ENCODE data around the gene PLTP. TPM values are rescaled to one million over a fixed set of nuclear protein-coding genes. Genes with fewer than 3 reads are reported as not detected.
A peak's percentile ranks its signal among the peaks of the same experiment; 100 is the strongest.

Gene PLTP
- total and polyA plus RNA-seq, 2 experiments from 2014 or later, result 22.6 to 25.7 TPM

GRCh38 chr20:45873409-45874103 is 38.4 kb downstream of the PLTP start:
- WGBS, 2 experiments (ENCODE audit: low coverage in 1 of 2, low lambda C conversion rate in 2 of 2, missing lambda C conversion rate in 2 of 2), result 95 to 97% methylated on average over 1 of the region's 1 CpG

GRCh38 chr20:45872626-45873025 is 39.3 kb downstream of the PLTP start:
- Histone ChIP-seq H3K36me3 (ENCODE audit: low read depth) (no peaks in the 10 kb centered on the region), H2AFZ (no peak overlapping the region), H3K9me3 (ENCODE audit: low read depth) (no peaks in the 10 kb centered on the region), H3K27ac (no peak overlapping the region), H3K27me3 (replicated peaks; ENCODE audit: insufficient read depth) (no peaks in the 10 kb centered on the region), H3K4me2 (ENCODE audit: unreplicated experiment) (no peak overlapping the region), H3K9ac (no peak overlapping the region), H4K20me1 (ENCODE audit: insufficient read depth) (no peaks in the 10 kb centered on the region), H3K4me3 (no peak overlapping the region), H3K9me2 (ENCODE audit: insufficient read depth) (no peaks in the 10 kb centered on the region), H3K79me2 (ENCODE audit: insufficient read depth) (0 out of 2 replicates have a peak, but pooled peaks cover 3% of the 10 kb centered on the region), H3K4me1 (ENCODE audit: insufficient read depth) (peaks cover 9% of the 10 kb centered on the region), H3F3A (ENCODE audit: insufficient read depth) (peaks cover 7% of the 10 kb centered on the region; the same call in 1 of the 2 replicates)
- TF ChIP-seq EZH2phosphoT487 (IDR thresholded peaks at IDR 0.05; ENCODE audit: insufficient read depth, low read depth) (no peak), EZH2 (IDR thresholded peaks at IDR 0.05; ENCODE audit: insufficient read depth, poor library complexity, severe bottlenecking) (no peak)
- WGBS, 2 experiments (ENCODE audit: low coverage in 1 of 2, low lambda C conversion rate in 2 of 2, missing lambda C conversion rate in 2 of 2), result 84 to 92% methylated on average over 4 of the region's 4 CpGs
- in situ Hi-C loops (cut with MboI), result no loop called here
- no peak for DNase-seq

More at GRCh38 chr20:45873409-45874103, 38.4 kb downstream of the PLTP start:
- no peak for TF ChIP-seq EZH2 (IDR thresholded peaks at IDR 0.05; ENCODE audit: insufficient read depth, poor library complexity, severe bottlenecking)
- no peak for TF ChIP-seq EZH2phosphoT487 (IDR thresholded peaks at IDR 0.05; ENCODE audit: insufficient read depth, low read depth)
- Histone ChIP-seq H3K4me3 (no peak overlapping the region), H3K9me2 (ENCODE audit: insufficient read depth) (no peaks in the 10 kb centered on the region), H3K27ac (no peak overlapping the region), H3F3A (ENCODE audit: insufficient read depth) (peaks cover under 1% of the 10 kb centered on the region; the same call in 1 of the 2 replicates), H3K4me1 (ENCODE audit: insufficient read depth) (peaks cover 5% of the 10 kb centered on the region; the same call in 1 of the 2 replicates), H3K36me3 (ENCODE audit: low read depth) (no peaks in the 10 kb centered on the region), H3K4me2 (ENCODE audit: unreplicated experiment) (no peak overlapping the region), H3K9ac (no peak overlapping the region), H2AFZ (no peak overlapping the region), H3K79me2 (ENCODE audit: insufficient read depth) (0 out of 2 replicates have a peak, but pooled peaks cover 3% of the 10 kb centered on the region), H4K20me1 (ENCODE audit: insufficient read depth) (no peaks in the 10 kb centered on the region), H3K27me3 (replicated peaks; ENCODE audit: insufficient read depth) (no peaks in the 10 kb centered on the region), H3K9me3 (ENCODE audit: low read depth) (no peaks in the 10 kb centered on the region)
- peak; percentile 23 for DNase-seq
- in situ Hi-C loops (cut with MboI), result no loop called here

GRCh38 chr20:45867819-45868176 is 44.2 kb downstream of the PLTP start:
- no peaks in the 10 kb centered on the region for H3K27me3 ChIP-seq (replicated peaks; ENCODE audit: insufficient read depth)
- H3K4me1 ChIP-seq (ENCODE audit: insufficient read depth), result peaks cover 15% of the 10 kb centered on the region
- peak overlapping the region; percentile 62 for H3K4me2 ChIP-seq (ENCODE audit: unreplicated experiment)
- H3F3A ChIP-seq (ENCODE audit: insufficient read depth), result peaks cover 14% of the 10 kb centered on the region; the same call in 1 of the 2 replicates
- TF ChIP-seq EZH2phosphoT487 (IDR thresholded peaks at IDR 0.05; ENCODE audit: insufficient read depth, low read depth) (no peak), EZH2 (IDR thresholded peaks at IDR 0.05; ENCODE audit: insufficient read depth, poor library complexity, severe bottlenecking) (no peak)
- H3K9me2 ChIP-seq (ENCODE audit: insufficient read depth), result no peaks in the 10 kb centered on the region
- in situ Hi-C loops (cut with MboI), result no loop called here
- peak overlapping the region; percentile 49 for H3K9ac ChIP-seq
- H4K20me1 ChIP-seq (ENCODE audit: insufficient read depth), result no peaks in the 10 kb centered on the region
- no peak overlapping the region for H2AFZ ChIP-seq
- peak overlapping the region; percentile 75 for H3K27ac ChIP-seq
- peak; percentile 82 for DNase-seq
- H3K79me2 ChIP-seq (ENCODE audit: insufficient read depth), result 0 out of 2 replicates have a peak, but pooled peaks cover 3% of the 10 kb centered on the region
- peak overlapping the region; percentile 19; the same call in 1 of the 2 replicates for H3K4me3 ChIP-seq
- H3K36me3 ChIP-seq (ENCODE audit: low read depth), result no peaks in the 10 kb centered on the region
- H3K9me3 ChIP-seq (ENCODE audit: low read depth), result no peaks in the 10 kb centered on the region

GRCh38 chr20:45867136-45867818 is 44.7 kb downstream of the PLTP start:
- WGBS, 2 experiments (ENCODE audit: low coverage in 1 of 2, low lambda C conversion rate in 2 of 2, missing lambda C conversion rate in 2 of 2), result 93 to 94% methylated on average over 6 of the region's 6 CpGs
- in situ Hi-C loops (cut with MboI), result no loop called here

More at GRCh38 chr20:45867136-45867818, 44.7 kb downstream of the PLTP start:
- Histone ChIP-seq H3K4me2 (ENCODE audit: unreplicated experiment) (peak overlapping the region; percentile 62), H3K27me3 (replicated peaks; ENCODE audit: insufficient read depth) (no peaks in the 10 kb centered on the region), H3K27ac (peak overlapping the region; percentile 75), H3K36me3 (ENCODE audit: low read depth) (no peaks in the 10 kb centered on the region), H3K9ac (peak overlapping the region; percentile 49), H3K9me3 (ENCODE audit: low read depth) (no peaks in the 10 kb centered on the region), H3K4me3 (peak overlapping the region; percentile 19; the same call in 1 of the 2 replicates), H4K20me1 (ENCODE audit: insufficient read depth) (no peaks in the 10 kb centered on the region), H3K79me2 (ENCODE audit: insufficient read depth) (0 out of 2 replicates have a peak, but pooled peaks cover 3% of the 10 kb centered on the region), H2AFZ (no peak overlapping the region), H3K4me1 (ENCODE audit: insufficient read depth) (peaks cover 15% of the 10 kb centered on the region), H3K9me2 (ENCODE audit: insufficient read depth) (no peaks in the 10 kb centered on the region), H3F3A (ENCODE audit: insufficient read depth) (peaks cover 14% of the 10 kb centered on the region; the same call in 1 of the 2 replicates)
- no peak for DNase-seq
- TF ChIP-seq EZH2phosphoT487 (IDR thresholded peaks at IDR 0.05; ENCODE audit: insufficient read depth, low read depth) (no peak), EZH2 (IDR thresholded peaks at IDR 0.05; ENCODE audit: insufficient read depth, poor library complexity, severe bottlenecking) (no peak)

Measured in GM23248 (cell line).